RPMI7951 (cell line): ENCODE data around the gene SLC25A21. TPM values are rescaled to one million over a fixed set of nuclear protein-coding genes. Genes with fewer than 3 reads are reported as not detected.

ENCODE experiments used
- DNase-seq: peaks from one replicate; pipeline ENCODE4 v3.0.0-alpha.2; 2012; ENCODE audit warnings: low read depth
- total RNA-seq: library from RNA; depleted of rRNA; stranded (reverse); fragments of >200 nt; shearing (Covaris generic); gene quantifications from 2 replicates; pipeline ENCODE4 v1.2.3, GENCODE V29; 2014

SLC25A21 gene
- total RNA-seq, 1 experiment from 2014 or later, result 0.84 TPM

- no peak for DNase-seq
Observed at GRCh38 chr14:37089410-37089809, 83.0 kb downstream of the SLC25A21 start.

- DNase-seq, result no peak
Observed at GRCh38 chr14:37088356-37089215, 83.8 kb downstream of the SLC25A21 start.

GRCh38 chr14:37087520-37087919 lies 84.9 kb downstream of the SLC25A21 start:
- no peak for DNase-seq

GRCh38 chr14:37083599-37083998 lies 88.8 kb downstream of the SLC25A21 start:
- DNase-seq, result no peak

- no peak for DNase-seq
Observed at GRCh38 chr14:37082449-37082848, 90.0 kb downstream of the SLC25A21 start.

GRCh38 chr14:37081856-37082255 lies 90.5 kb downstream of the SLC25A21 start:
- no peak for DNase-seq

GRCh38 chr14:37081218-37081617 lies 91.2 kb downstream of the SLC25A21 start:
- no peak for DNase-seq

- DNase-seq, result peak; percentile 62
Observed at GRCh38 chr14:37078131-37078530, 94.3 kb downstream of the SLC25A21 start.

- peak; percentile 28 for DNase-seq
Observed at GRCh38 chr14:37074320-37074719, 98.1 kb downstream of the SLC25A21 start.

- no peak for DNase-seq
Observed at GRCh38 chr14:37063467-37064240, 108.8 kb downstream of the SLC25A21 start.

- DNase-seq, result no peak
Observed at GRCh38 chr14:37062191-37062803, 110.1 kb downstream of the SLC25A21 start.

GRCh38 chr14:37061697-37062096 lies 110.7 kb downstream of the SLC25A21 start:
- no peak for DNase-seq

- DNase-seq, result no peak
Observed at GRCh38 chr14:37060496-37061260, 111.7 kb downstream of the SLC25A21 start.

- DNase-seq, result no peak
Observed at GRCh38 chr14:37057776-37058175, 114.6 kb downstream of the SLC25A21 start.

- DNase-seq, result peak; percentile 37
Observed at GRCh38 chr14:37056473-37056872, 115.9 kb downstream of the SLC25A21 start.

GRCh38 chr14:37054869-37055268 lies 117.5 kb downstream of the SLC25A21 start:
- no peak for DNase-seq

GRCh38 chr14:37054144-37054543 lies 118.3 kb downstream of the SLC25A21 start:
- no peak for DNase-seq

GRCh38 chr14:37051680-37052079 lies 120.7 kb downstream of the SLC25A21 start:
- DNase-seq, result no peak

- DNase-seq, result no peak
Observed at GRCh38 chr14:37051153-37051552, 121.3 kb downstream of the SLC25A21 start.

GRCh38 chr14:37048666-37049071 lies 123.7 kb downstream of the SLC25A21 start:
- no peak for DNase-seq

- no peak for DNase-seq
Observed at GRCh38 chr14:37047996-37048395, 124.4 kb downstream of the SLC25A21 start.

GRCh38 chr14:37047226-37047625 lies 125.2 kb downstream of the SLC25A21 start:
- no peak for DNase-seq
